ENCODE results near the gene LY6G6F. TPM values are rescaled to one million over a fixed set of nuclear protein-coding genes. Genes with fewer than 3 reads are reported as not detected.

The LY6G6F gene
- total and polyA plus RNA-seq, 2 of the 13 experiments (the other 11 are each of a cell fraction or from before 2014, with no cell fraction given) = not detected

DNA sequence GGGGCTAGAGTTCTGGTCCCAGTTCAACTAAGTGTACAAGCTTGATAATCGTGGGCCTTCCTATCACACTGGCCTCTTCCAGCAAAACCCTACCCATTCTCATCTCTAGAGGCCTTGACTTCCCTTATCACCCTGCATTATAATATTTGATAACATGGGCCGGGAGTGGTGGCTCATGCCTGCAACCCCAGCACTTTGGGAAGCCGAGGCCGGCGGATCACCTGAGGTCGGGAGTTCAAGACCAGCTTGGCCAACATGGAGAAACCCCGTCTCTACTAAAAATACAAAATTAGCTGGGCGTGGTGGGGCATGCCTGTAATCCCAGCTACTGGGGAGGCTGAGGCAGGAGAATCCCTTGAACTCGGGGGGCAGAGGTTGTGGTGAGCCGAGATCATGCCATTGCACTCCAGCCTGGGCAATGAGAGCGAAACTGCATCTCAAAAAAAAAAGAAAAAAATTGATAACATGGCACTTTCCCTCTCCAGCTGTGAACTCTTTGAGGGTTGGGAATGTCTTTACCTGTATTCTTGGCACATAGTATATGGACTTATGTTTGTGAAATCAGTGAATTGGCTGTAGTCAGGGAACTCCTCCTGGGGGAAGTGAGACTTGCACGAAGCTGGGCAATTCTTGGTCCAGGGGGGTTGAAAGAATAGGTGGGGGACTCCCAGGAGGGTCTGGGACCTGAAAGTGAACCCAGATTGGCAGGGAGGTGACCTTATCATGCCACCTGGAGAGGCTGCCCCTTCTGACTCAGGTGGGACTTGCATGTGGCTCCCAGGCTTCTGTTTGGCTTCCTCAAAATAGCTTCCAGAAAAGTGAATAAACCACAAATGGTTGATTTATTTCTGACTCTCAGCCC, 45.2 kb upstream of the LY6G6F start (continued):
- TF ChIP-seq ZNF512B (CRISPR knock-in tag; IDR thresholded peaks at IDR 0.05; ENCODE audit: borderline replicate concordance) (0 out of 2 replicates have a peak, but pooled peaks have one; percentile 1), JUN (CRISPR knock-in tag; IDR thresholded peaks at IDR 0.05) (no peak), FOSL2 (CRISPR knock-in tag; IDR thresholded peaks at IDR 0.05) (no peak), ZGPAT (CRISPR knock-in tag; IDR thresholded peaks at IDR 0.05) (no peak), STAG1 (CRISPR knock-in tag; IDR thresholded peaks at IDR 0.05) (no peak), ZNF724P (CRISPR knock-in tag; IDR thresholded peaks at IDR 0.05; ENCODE audit: borderline replicate concordance) (peak; percentile 13; the same call in 1 of the 2 replicates), ETV5 (CRISPR knock-in tag; IDR thresholded peaks at IDR 0.05; ENCODE audit: borderline replicate concordance) (no peak), HMG20A (CRISPR knock-in tag; IDR thresholded peaks at IDR 0.05; ENCODE audit: borderline replicate concordance) (no peak), POGK (CRISPR knock-in tag; conservative IDR thresholded peaks at IDR 0.05) (0 out of 2 replicates have a peak, but pooled peaks have one; percentile 42), ZNF580 (CRISPR knock-in tag; IDR thresholded peaks at IDR 0.05; ENCODE audit: borderline replicate concordance, low read depth) (no peak), ZNF607 (CRISPR knock-in tag; IDR thresholded peaks at IDR 0.05; ENCODE audit: borderline replicate concordance) (no peak), TEAD2 (CRISPR knock-in tag; IDR thresholded peaks at IDR 0.05) (no peak), HES4 (CRISPR knock-in tag; IDR thresholded peaks at IDR 0.05; ENCODE audit: borderline replicate concordance) (peak; percentile 14; the same call in 1 of the 2 replicates), HNF4A (CRISPR knock-in tag; IDR thresholded peaks at IDR 0.05) (no peak)
- TF ChIP-seq, protein P1, sequence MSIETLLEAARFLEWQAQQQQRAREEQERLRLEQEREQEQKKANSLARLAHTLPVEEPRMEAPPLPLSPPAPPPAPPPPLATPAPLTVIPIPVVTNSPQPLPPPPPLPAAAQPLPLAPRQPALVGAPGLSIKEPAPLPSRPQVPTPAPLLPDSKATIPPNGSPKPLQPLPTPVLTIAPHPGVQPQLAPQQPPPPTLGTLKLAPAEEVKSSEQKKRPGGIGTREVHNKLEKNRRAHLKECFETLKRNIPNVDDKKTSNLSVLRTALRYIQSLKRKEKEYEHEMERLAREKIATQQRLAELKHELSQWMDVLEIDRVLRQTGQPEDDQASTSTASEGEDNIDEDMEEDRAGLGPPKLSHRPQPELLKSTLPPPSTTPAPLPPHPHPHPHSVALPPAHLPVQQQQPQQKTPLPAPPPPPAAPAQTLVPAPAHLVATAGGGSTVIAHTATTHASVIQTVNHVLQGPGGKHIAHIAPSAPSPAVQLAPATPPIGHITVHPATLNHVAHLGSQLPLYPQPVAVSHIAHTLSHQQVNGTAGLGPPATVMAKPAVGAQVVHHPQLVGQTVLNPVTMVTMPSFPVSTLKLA (IDR thresholded peaks at IDR 0.05) = no peak
